Astrocyte of the cerebellum (primary cell): ENCODE results near the gene SLIT3.

ENCODE experiments used
- DNase-seq: peaks from one replicate; pipeline ENCODE4 v3.0.0-alpha.2; 2011; ENCODE audit warnings: low read depth
- H3K4me3 ChIP-seq: 2 replicates; pipeline ENCODE4 v1.5.1; 2011; ENCODE audit warnings: mild to moderate bottlenecking, low read depth, low read length, moderate library complexity
- CTCF ChIP-seq: IDR thresholded peaks from 2 replicates; pipeline ENCODE4 v1.5.1; 2012; ENCODE audit warnings: low read length, low read depth, moderate library complexity, mild to moderate bottlenecking; ENCODE audit errors: missing control alignments
- in situ Hi-C: cut with HindIII; loops from 2 replicates; pipeline ENCODE4 v1.10.0; 2017; ENCODE audit warnings: low sequenced_read_pairs

Gene SLIT3

DNA sequence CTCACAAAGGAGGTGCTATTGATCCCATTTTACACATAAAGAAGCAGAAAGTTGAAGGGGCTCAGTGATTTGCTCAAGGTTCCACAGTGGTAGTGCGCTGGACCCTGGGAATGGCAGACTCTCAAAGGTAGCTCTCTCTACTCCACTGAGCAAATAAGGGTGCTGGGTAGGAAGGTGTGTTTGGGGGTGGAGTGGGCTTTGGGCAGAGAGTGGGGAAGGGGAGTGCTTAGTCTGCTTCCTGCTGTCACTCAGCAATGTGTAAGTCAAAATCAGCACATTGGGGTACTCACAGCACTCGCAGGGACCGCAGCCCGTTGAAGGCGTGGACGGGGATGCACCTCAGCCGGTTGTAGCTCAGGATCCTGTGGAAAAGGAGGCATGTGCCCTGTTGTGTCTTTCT, 579.0 kb downstream of the SLIT3 start:
- in situ Hi-C loops = no loop called here
- TF ChIP-seq CTCF = no peak
- DNase-seq = no peak
- no peak overlapping the region for H3K4me3 ChIP-seq

DNA sequence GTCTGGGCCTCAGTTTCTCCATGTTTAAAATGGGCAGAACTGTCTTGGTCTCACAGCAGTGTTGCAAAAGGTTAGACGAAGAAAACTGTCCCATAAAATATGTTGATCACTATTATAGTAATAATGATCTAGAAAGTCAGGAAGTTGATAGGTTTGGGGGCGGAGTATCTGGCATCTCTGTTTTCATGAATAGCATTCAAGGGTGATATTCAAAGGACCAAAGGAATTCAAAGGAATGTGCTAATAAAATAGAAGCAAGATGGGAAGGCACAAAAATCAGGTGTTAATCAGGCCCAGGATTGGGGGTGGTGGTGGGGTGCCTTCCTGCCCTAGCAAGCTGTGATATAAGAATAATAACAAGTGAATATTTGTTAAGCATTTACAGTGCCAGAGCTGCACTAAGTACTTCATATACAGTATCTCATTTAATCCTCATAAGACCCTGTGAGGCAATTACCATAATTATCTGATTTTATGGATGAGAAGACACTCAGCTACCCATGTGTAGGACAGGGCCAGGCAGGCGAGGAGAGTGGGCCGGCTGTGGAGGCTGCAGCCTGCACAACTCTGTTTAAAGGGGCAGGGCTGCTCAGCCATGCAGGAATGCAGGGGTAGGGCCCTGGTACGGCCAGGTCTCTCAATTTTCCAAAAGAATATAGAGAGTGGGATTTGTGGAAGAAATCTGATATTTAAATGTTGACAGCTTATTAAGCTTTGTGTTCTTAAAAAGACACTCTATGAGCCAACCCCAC, 579.8 kb downstream of the SLIT3 start:
- no peak for TF ChIP-seq CTCF
- no peak for DNase-seq
- H3K4me3 ChIP-seq = no peak overlapping the region
- in situ Hi-C loops = no loop called here

- in situ Hi-C loops = no loop called here
- no peak for TF ChIP-seq CTCF
These were observed 580.4 kb downstream of the SLIT3 start for GRCh38 chr5:168720575-168720974.

GRCh38 chr5:168714046-168714445, 586.9 kb downstream of the SLIT3 start:
- no peak for DNase-seq
- H3K4me3 ChIP-seq = no peak overlapping the region
- in situ Hi-C loops = no loop called here
- TF ChIP-seq CTCF = no peak

More at GRCh38 chr5:168720575-168720974, 580.4 kb downstream of the SLIT3 start:
- no peak overlapping the region for H3K4me3 ChIP-seq
- no peak for DNase-seq

- TF ChIP-seq CTCF = no peak
- no peak overlapping the region for H3K4me3 ChIP-seq
- in situ Hi-C loops = no loop called here
- DNase-seq = no peak
These were observed 587.9 kb downstream of the SLIT3 start for GRCh38 chr5:168713051-168713450.

- no peak for TF ChIP-seq CTCF
- in situ Hi-C loops = no loop called here
- peak; percentile 63 for DNase-seq
These were observed 588.5 kb downstream of the SLIT3 start for GRCh38 chr5:168712280-168712924.

More at GRCh38 chr5:168712280-168712924, 588.5 kb downstream of the SLIT3 start:
- no peak overlapping the region for H3K4me3 ChIP-seq
